Thoracic aorta (tissue), 2 donors: ENCODE results near the gene CARD8. TPM values are rescaled to one million over a fixed set of nuclear protein-coding genes. Genes with fewer than 3 reads are reported as not detected.

ENCODE experiments used
- ATAC-seq: fragments of 150-250 bp; one replicate; pipeline ENCODE4 v1.8.0; 2017; ENCODE audit warnings: low read depth; ENCODE audit not compliant: insufficient number of reproducible peaks, low FRiP score
- DNase-seq: peaks from one replicate; pipeline ENCODE4 v3.0.0-alpha.2; 2020; ENCODE audit warnings: low spot score
- H3K27ac ChIP-seq, 2 donors: fragments of 200-600 bp; sonication (generic); 1 replicate in 1 of 2; 2 replicates in 1 of 2; pipeline ENCODE4 v1.5.1; 2016; ENCODE audit warnings: mild to moderate bottlenecking in 2 of 2, moderate library complexity in 2 of 2
- H3K27me3 ChIP-seq: fragments of 200-600 bp; sonication (generic); replicated peaks from 2 replicates; pipeline ENCODE4 v1.6.0; 2016; ENCODE audit warnings: mild to moderate bottlenecking; ENCODE audit not compliant: insufficient read depth
- H3K36me3 ChIP-seq: fragments of 200-600 bp; sonication (generic); one replicate; pipeline ENCODE4 v1.5.1; 2016
- H3K4me1 ChIP-seq, 2 donors: fragments of 200-600 bp; sonication (generic); 1 replicate in 1 of 2; 2 replicates in 1 of 2; pipeline versions ENCODE4 v1.5.1 to v1.6.0; 2016; ENCODE audit warnings: low read depth in 2 of 2, mild to moderate bottlenecking in 1 of 2; ENCODE audit not compliant: control insufficient read depth in 1 of 2
- H3K4me3 ChIP-seq: fragments of 200-600 bp; sonication (generic); 2 replicates; pipeline ENCODE4 v1.5.1; 2016; ENCODE audit warnings: mild to moderate bottlenecking
- H3K9me3 ChIP-seq: fragments of 200-600 bp; sonication (generic); 2 replicates; pipeline ENCODE4 v1.5.1; 2016
- CTCF ChIP-seq: fragments of 200-600 bp; sonication (generic); IDR thresholded peaks from one replicate; pipeline ENCODE4 v1.5.1; 2019; ENCODE audit warnings: antibody characterized with exemption
- total RNA-seq, 2 donors: library from RNA; depleted of rRNA; stranded (reverse); fragments of >200 nt; gene quantifications; one replicate each; pipeline versions ENCODE4 v1.1.0 to v1.2.3, GENCODE V29; 2016

The CARD8 gene
- total RNA-seq, result 10 to 100 TPM; 40.8 to 50.9 TPM

GRCh38 chr19:48255376-48256303 is at the start of gene CARD8:
CARD8 (minus strand) TSS chr19:48255912; CDS start chr19:48241020, 14,892 bp downstream.
- Histone ChIP-seq H3K27me3 (no peaks in the 10 kb centered on the region), H3K9me3 (no peaks in the 10 kb centered on the region), H3K36me3 (no peaks in the 10 kb centered on the region), H3K4me3 (peak within 1 kb of the TSS; percentile 81), H3K27ac (peak within 1 kb of the TSS; percentile 88 to 95), H3K4me1 (peaks cover 8 to 18% of the 10 kb centered on the region in 2 donors)
- peak; percentile 10 for TF ChIP-seq CTCF
- ATAC-seq, result peak; percentile 80
- peak; percentile 35 for DNase-seq

GRCh38 chr19:48303866-48304265 is 48.2 kb upstream of the CARD8 start:
- Histone ChIP-seq H3K4me3 (no peak overlapping the region), H3K36me3 (no peaks in the 10 kb centered on the region), H3K27ac (no peak overlapping the region), H3K4me1 (no peaks in the 10 kb centered on the region), H3K27me3 (no peaks in the 10 kb centered on the region), H3K9me3 (no peaks in the 10 kb centered on the region)
- TF ChIP-seq CTCF, result no peak
- no peak for ATAC-seq
- no peak for DNase-seq

- no peak overlapping the region for H3K4me3 ChIP-seq
- no peaks in the 10 kb centered on the region for H3K36me3 ChIP-seq
- no peak for TF ChIP-seq CTCF
- DNase-seq, result no peak
- no peak overlapping the region for H3K27ac ChIP-seq
- H3K27me3 ChIP-seq, result no peaks in the 10 kb centered on the region
- ATAC-seq, result no peak
- H3K4me1 ChIP-seq, result no peaks in the 10 kb centered on the region
- H3K9me3 ChIP-seq, result no peaks in the 10 kb centered on the region
These were observed 47.7 kb upstream of the CARD8 start for GRCh38 chr19:48303367-48303766.

- no peaks in the 10 kb centered on the region for H3K27me3 ChIP-seq
- H3K4me3 ChIP-seq, result no peak overlapping the region
- ATAC-seq, result no peak
- H3K9me3 ChIP-seq, result no peaks in the 10 kb centered on the region
- TF ChIP-seq CTCF, result no peak
- no peak overlapping the region for H3K27ac ChIP-seq
- H3K4me1 ChIP-seq, result no peaks in the 10 kb centered on the region
- no peaks in the 10 kb centered on the region for H3K36me3 ChIP-seq
- no peak for DNase-seq
These were observed 46.9 kb upstream of the CARD8 start for GRCh38 chr19:48302600-48302959.

- Histone ChIP-seq H3K4me3 (no peak overlapping the region), H3K36me3 (no peaks in the 10 kb centered on the region), H3K9me3 (no peaks in the 10 kb centered on the region), H3K4me1 (no peaks in the 10 kb centered on the region), H3K27ac (no peak overlapping the region), H3K27me3 (no peaks in the 10 kb centered on the region)
- DNase-seq, result no peak
- no peak for TF ChIP-seq CTCF
- no peak for ATAC-seq
These were observed 46.3 kb upstream of the CARD8 start for GRCh38 chr19:48301886-48302599.
